HG02798 (cell line): ENCODE data around the gene GLUL.
"Not testable (repeated sequence)": the region's sequence is repeated elsewhere in the genome, so short reads cannot be mapped to it uniquely, and the experiment has no call there.

Source experiments
- ATAC-seq: cut with Tn5 transposase; IDR thresholded peaks from one replicate; pipeline ENCODE4 v1.9.1; 2021; ENCODE audit warnings: mild to moderate bottlenecking; ENCODE audit not compliant: unreplicated experiment, poor library complexity

Gene GLUL

GRCh38 chr1:182370532-182370931 is 21.1 kb downstream of the GLUL start:
- no peak for ATAC-seq

GRCh38 chr1:182368903-182369302 is 22.7 kb downstream of the GLUL start:
- no peak for ATAC-seq

- ATAC-seq: no peak
Observed at GRCh38 chr1:182368358-182368757, 23.2 kb downstream of the GLUL start.

DNA sequence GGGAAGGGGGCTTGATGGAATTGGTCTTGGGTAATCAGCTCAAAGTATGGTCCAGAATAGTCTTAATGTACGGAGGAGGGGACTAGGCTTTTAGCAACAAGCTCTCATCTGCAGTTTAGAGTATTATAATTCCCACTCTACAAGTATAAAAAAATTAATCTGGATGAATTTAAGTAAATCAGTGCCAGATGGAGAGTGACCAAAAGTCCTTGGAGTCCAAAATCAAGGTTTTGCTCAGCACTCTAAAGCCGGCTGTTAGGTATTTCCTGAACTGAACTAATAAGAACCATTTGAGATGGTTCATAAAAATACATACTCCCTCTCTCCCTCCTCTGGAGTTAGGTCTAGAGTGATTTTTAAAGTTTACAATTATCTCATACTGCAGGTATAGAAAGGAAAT is 23.7 kb downstream of the GLUL start:
- no peak for ATAC-seq

DNA sequence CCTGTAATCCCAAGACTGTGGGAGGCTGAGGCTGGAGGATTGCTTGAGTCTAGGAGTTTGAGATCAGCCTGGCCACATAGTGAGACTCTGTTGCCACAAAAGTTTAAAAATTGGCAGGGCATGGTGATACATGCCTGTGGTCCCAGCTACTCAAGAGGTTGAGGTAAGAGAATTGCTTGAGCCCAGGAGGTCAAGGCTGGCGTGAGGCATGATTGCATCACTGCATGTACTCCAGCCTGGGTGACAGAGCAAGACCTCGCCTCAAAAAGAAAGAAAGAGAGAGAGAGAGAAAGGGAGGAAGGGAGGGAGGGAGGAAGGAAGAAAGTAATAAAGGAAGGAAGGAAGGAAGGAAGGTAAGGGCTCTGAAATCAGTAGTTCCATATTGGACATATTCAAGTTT is 25.0 kb downstream of the GLUL start:
- no peak for ATAC-seq

- no peak for ATAC-seq
Observed at GRCh38 chr1:182359645-182360044, 31.9 kb downstream of the GLUL start.

DNA sequence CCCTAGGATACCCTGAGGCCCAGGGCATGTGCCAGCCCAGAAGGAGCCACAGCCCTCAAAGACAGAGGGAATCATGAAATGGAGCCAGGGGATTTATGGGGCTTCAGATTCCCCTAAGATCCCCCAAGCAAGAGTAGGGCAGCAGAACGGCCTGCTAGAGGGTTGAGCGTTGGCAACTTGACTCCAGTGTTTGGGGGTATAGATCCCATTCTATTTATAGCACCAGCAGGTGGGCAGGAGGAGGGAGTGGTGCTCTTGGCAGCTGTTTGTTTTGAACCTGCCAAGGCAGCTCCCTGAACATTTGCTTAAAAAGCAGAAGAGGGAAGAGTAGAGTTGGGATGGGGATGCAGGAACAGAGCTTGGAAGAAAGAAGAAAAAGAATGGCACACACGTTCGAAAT is 33.7 kb downstream of the GLUL start:
- no peak for ATAC-seq

- ATAC-seq: no peak
Observed at GRCh38 chr1:182357171-182357570, 34.4 kb downstream of the GLUL start.

DNA sequence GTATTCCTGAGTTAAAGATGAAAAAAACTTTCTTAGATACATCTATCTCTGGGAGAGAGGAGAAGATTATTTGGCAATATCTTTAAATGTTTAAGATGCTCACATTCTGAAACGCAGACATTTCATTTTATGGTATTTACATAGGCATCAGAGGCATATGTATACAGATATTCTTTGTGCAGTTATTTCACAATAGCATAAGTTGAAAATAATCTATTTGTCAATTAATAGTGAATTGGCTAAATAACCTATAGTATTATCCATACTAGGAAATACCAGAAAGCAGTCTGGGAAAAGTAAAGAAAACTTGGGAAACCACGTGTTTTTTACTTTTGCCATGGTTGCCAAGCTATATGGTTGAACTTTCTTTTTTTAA is 35.9 kb downstream of the GLUL start:
- no peak for ATAC-seq

DNA sequence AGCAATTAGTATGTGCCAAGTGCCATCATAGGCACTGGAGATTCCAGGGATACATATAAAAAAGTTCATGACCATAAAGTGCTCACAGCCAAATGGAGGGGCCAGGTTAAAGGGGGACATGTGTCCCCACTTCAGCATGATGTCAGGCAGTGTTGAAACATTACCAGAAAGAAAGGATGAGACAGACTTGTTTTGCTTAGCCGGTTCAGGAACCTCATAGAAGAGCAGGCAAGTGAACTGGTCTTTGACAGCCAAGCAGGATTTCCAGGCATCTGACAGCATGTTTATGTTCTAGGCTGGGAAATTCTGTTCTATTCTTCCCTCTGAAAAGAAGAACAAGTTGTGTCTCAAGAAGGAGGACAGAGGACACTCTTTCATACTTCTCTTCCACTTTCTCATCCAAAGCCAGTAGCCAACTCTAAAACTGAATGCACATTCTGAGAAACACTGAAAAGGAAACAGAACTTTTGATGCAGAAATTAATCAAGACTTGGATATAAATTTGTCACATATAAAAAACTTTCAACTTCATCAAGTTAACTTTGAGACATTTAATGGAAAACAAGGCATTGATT is 39.7 kb downstream of the GLUL start:
- ATAC-seq: no peak

DNA sequence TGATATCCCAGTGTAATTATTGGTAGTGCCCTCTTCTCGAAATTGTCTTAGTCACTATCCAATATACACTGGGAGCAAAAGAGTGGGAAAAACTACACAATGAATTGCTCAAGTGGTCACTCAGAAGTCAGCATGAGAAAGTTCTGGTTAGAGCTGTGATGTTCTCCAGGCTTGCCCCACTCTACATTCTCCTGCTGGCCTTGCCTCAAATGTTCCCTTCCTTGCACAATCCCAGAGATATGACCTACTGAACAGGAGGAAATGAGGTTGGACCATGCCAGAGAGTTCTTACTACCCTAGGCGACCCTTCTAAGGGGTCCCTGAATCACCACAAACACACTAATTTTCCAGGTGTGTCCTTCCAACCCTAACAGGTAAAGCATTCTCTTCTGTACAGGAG is 40.8 kb downstream of the GLUL start:
- ATAC-seq: no peak

GRCh38 chr1:182348961-182349747 is 42.4 kb downstream of the GLUL start:
- ATAC-seq: no peak

GRCh38 chr1:182347019-182347418 is 44.6 kb downstream of the GLUL start:
- ATAC-seq: no peak

- ATAC-seq: no peak
Observed at GRCh38 chr1:182340233-182341058, 51.1 kb downstream of the GLUL start.

DNA sequence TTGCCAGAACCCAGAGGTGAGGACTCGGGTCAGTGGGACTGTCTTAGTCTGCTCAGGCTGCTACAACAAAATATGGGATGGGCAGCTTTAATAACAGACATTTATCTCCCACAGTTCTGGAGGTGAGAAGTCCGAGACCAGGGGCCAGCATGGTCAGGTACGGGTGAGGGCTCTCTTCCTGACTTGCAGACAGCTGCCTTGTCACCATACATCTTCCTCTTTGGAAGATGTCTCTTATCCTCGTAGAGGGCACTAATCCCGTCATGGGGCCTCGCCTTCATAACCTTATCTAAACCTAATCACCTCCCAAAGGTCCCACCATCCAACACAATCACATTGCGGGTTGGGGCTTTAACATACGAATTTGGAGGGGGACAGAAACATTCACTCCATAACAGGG is 51.9 kb downstream of the GLUL start:
- no peak for ATAC-seq

DNA sequence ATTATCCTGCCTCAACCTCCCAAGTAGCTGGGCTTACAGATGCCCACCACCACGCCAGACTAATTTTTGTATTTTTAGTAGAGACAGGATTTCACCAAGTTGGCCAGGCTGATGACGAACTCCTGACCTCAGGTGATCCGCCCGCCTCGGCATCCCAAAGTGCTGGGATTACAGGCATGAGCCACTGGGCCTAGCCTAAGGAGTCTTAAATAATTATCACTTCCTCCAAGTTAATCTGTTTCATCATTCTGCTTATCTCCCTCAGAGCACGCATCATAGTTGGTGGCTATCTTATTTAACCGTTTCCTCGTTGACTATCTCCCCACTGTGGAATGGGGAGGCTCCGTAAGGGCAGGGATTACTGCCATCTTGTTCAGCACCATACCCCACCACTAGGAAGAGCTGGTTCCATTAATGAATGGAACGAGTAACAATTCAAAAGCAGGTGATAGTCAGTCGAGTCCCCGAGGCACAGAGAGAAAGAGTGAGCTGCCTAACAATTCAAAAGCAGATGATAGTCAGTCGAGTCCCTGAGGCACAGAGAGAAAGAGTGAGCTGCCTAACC is 52.7 kb downstream of the GLUL start:
- ATAC-seq: no peak

- ATAC-seq: no peak
Observed at GRCh38 chr1:182337736-182338571, 53.6 kb downstream of the GLUL start.

DNA sequence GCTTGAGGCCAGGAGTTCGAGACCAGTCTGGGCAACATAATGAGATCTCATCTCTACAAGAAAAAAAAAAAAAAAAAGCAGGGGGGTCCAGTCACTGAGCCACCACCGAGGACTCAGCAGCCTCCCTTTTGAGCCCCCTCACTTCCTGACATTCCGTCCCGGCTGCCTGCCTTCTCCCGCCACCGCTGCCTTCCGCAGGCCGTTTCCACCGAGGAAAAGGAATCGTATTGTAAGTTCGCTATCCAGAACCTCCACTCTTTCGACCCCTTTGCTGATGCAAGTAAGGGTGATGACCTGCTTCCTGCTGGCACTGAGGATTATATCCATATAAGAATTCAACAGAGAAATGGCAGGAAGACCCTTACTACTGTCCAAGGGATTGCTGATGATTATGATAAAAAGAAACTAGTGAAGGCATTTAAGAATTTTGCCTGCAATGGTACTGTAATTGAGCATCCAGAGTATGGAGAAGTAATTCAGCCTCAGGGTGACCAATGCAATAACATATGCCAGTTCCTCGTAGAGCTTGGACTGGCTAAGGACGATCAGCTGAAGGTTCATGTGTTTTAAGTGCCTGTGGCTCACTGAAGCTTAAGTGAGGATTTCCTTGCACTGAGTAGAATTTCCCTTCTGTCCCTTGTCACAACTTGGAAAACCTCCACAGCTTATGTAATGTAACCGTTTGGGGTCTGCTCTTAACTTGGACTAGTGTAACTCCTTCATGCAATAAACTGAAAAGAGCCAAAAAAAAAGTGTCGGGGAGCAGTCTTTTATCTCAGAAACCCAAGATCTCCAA is 55.6 kb downstream of the GLUL start:
- no peak for ATAC-seq

DNA sequence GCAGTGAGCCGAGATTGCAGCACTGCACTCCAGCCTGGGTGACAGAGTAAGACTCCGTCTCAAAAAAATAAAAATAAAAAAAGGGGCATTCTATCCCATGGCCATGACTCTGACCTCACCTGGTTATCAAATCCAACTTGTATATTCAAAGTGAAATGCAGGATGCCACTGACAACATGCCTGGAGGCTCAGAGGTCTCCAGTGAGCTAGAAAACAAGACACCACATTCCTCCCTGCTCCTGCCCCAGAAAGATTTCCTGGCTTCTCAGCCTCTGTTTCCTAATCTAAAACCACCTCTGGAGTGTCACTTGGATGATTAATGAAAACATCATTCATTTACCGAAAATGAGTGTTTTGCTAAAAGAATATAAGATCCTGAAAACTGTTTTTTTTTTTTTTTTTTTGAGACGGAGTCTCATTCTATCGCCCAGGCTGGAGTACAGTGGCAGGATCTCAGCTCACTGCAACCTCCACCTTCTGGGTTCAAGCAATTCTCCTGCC is 58.5 kb downstream of the GLUL start:
- not testable (repeated sequence) for ATAC-seq
